WTC11 (cell line): ENCODE results near the gene GFOD1. TPM values are rescaled to one million over a fixed set of nuclear protein-coding genes. Genes with fewer than 3 reads are reported as not detected.

Experiments
- ATAC-seq: fragments of 200-7000 bp; cut with Tn5 transposase; 2 replicates; pipeline ENCODE4 v1.10.0; 2021; ENCODE audit warnings: mild to moderate bottlenecking, moderate library complexity
- CTCF ChIA-PET: fragments of 300-600 bp; sonication (Branson Sonifier 250); formaldehyde crosslinking; loops from one replicate; lab custom pipeline; 2021; ENCODE audit warnings: antibody characterized with exemption; lab: Charles Lee
- POLR2A ChIA-PET: fragments of 350-600 bp; sonication (Branson Sonifier 250); formaldehyde crosslinking; loops from one replicate; lab custom pipeline; 2021; ENCODE audit warnings: antibody characterized with exemption; lab: Charles Lee
- DNase-seq: peaks from one replicate; pipeline ENCODE4 v3.0.0; 2021; ENCODE audit warnings: low spot score
- H3K27ac Mint-ChIP-seq: 2 replicates; pipeline ENCODE4 v1.8.0; 2021; ENCODE audit warnings: mixed read lengths
- H3K27me3 Mint-ChIP-seq: 2 replicates; pipeline ENCODE4 v1.8.0; 2021; ENCODE audit warnings: low read depth, mild to moderate bottlenecking, moderate library complexity, mixed read lengths
- H3K36me3 Mint-ChIP-seq: 2 replicates; pipeline ENCODE4 v1.8.0; 2021; ENCODE audit warnings: mixed read lengths
- H3K4me1 Mint-ChIP-seq: 2 replicates; pipeline ENCODE4 v1.8.0; 2022; ENCODE audit warnings: mixed read lengths
- H3K4me3 Mint-ChIP-seq: 2 replicates; pipeline ENCODE4 v1.8.0; 2021; ENCODE audit warnings: mild to moderate bottlenecking, moderate library complexity, mixed read lengths
- H3K9me3 Mint-ChIP-seq: 2 replicates; pipeline ENCODE4 v1.8.0; 2021; ENCODE audit warnings: mixed read lengths
- ATF1 ChIP-seq: sonication (generic); formaldehyde crosslinking; IDR thresholded peaks from 2 replicates; pipeline ENCODE4 v1.8.1; 2023; ENCODE audit warnings: mild to moderate bottlenecking, moderate library complexity, missing genetic modification reagents
- ATF3 ChIP-seq: sonication (generic); formaldehyde crosslinking; conservative IDR thresholded peaks from 2 replicates; pipeline ENCODE4 v1.8.1; 2022; ENCODE audit warnings: mild to moderate bottlenecking, missing genetic modification reagents
- ATF6 ChIP-seq: sonication (generic); formaldehyde crosslinking; IDR thresholded peaks from 2 replicates; pipeline ENCODE4 v1.8.1; 2023; ENCODE audit warnings: mild to moderate bottlenecking, missing genetic modification reagents
- CTCF ChIP-seq: fragments of 200-600 bp; IDR thresholded peaks from 2 replicates; pipeline ENCODE4 v1.8.0; 2022; ENCODE audit warnings: antibody characterized with exemption
- ESRRA ChIP-seq: sonication (generic); formaldehyde crosslinking; IDR thresholded peaks from 2 replicates; pipeline ENCODE4 v1.8.1; 2022; ENCODE audit warnings: mild to moderate bottlenecking, missing genetic modification reagents, borderline replicate concordance
- ETV6 ChIP-seq: sonication (generic); formaldehyde crosslinking; IDR thresholded peaks from 2 replicates; pipeline ENCODE4 v1.8.1; 2022; ENCODE audit warnings: mild to moderate bottlenecking, missing genetic modification reagents
- FOXP1 ChIP-seq: sonication (generic); formaldehyde crosslinking; IDR thresholded peaks from 2 replicates; pipeline ENCODE4 v1.8.0; 2022; ENCODE audit warnings: missing genetic modification reagents, mild to moderate bottlenecking, moderate library complexity, borderline replicate concordance
- IRF1 ChIP-seq: sonication (generic); formaldehyde crosslinking; IDR thresholded peaks from 2 replicates; pipeline ENCODE4 v1.8.0; 2023; ENCODE audit warnings: missing genetic modification reagents
- JUN ChIP-seq: sonication (generic); formaldehyde crosslinking; IDR thresholded peaks from 2 replicates; pipeline ENCODE4 v1.8.0; 2023; ENCODE audit warnings: mild to moderate bottlenecking, missing genetic modification reagents
- ZBTB21 ChIP-seq: sonication (generic); formaldehyde crosslinking; IDR thresholded peaks from 2 replicates; pipeline ENCODE4 v1.8.1; 2023; ENCODE audit warnings: mild to moderate bottlenecking, missing genetic modification reagents, borderline replicate concordance
- ZNF281 ChIP-seq: sonication (generic); formaldehyde crosslinking; IDR thresholded peaks from 2 replicates; pipeline ENCODE4 v1.8.0; 2023; ENCODE audit warnings: mild to moderate bottlenecking, missing genetic modification reagents
- total RNA-seq: library from RNA; stranded (reverse); gene quantifications from 3 replicates; pipeline ENCODE4 v1.2.3, GENCODE V29; 2021
- TF ChIP-seq, protein P1 (sequence below): sonication (generic); formaldehyde crosslinking; IDR thresholded peaks from 2 replicates; pipeline ENCODE4 v1.8.1; 2022; ENCODE audit warnings: mild to moderate bottlenecking, moderate library complexity, missing genetic modification reagents
- TF ChIP-seq, protein P2 (sequence below): sonication (generic); formaldehyde crosslinking; IDR thresholded peaks from 2 replicates; pipeline ENCODE4 v1.8.1; 2023; ENCODE audit warnings: mild to moderate bottlenecking, moderate library complexity, missing genetic modification reagents
- TF ChIP-seq, protein P3 (sequence below): fragments of 250-450 bp; sonication (Bioruptor Pico); IDR thresholded peaks from 2 replicates; pipeline ENCODE4 v1.9.0; 2021; ENCODE audit warnings: moderate library complexity, mild to moderate bottlenecking, inconsistent platforms, borderline replicate concordance
- TF ChIP-seq, protein P4 (sequence below): sonication (generic); formaldehyde crosslinking; IDR thresholded peaks from 2 replicates; pipeline ENCODE4 v1.8.1; 2023; ENCODE audit warnings: mild to moderate bottlenecking, missing genetic modification reagents, borderline replicate concordance

GFOD1 gene
- total RNA-seq, 1 experiment from 2014 or later: 8.5 TPM

- TF ChIP-seq ATF6 (CRISPR knock-in tag) (no peak), JUN (no peak), ESRRA (CRISPR knock-in tag) (no peak), ATF3 (CRISPR knock-in tag) (no peak), IRF1 (CRISPR knock-in tag) (no peak), ETV6 (CRISPR knock-in tag) (no peak), ATF1 (CRISPR knock-in tag) (no peak)
- TF ChIP-seq, protein P1, sequence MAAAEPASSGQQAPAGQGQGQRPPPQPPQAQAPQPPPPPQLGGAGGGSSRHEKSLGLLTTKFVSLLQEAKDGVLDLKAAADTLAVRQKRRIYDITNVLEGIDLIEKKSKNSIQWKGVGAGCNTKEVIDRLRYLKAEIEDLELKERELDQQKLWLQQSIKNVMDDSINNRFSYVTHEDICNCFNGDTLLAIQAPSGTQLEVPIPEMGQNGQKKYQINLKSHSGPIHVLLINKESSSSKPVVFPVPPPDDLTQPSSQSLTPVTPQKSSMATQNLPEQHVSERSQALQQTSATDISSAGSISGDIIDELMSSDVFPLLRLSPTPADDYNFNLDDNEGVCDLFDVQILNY (CRISPR knock-in tag): no peak
- TF ChIP-seq, protein P2, sequence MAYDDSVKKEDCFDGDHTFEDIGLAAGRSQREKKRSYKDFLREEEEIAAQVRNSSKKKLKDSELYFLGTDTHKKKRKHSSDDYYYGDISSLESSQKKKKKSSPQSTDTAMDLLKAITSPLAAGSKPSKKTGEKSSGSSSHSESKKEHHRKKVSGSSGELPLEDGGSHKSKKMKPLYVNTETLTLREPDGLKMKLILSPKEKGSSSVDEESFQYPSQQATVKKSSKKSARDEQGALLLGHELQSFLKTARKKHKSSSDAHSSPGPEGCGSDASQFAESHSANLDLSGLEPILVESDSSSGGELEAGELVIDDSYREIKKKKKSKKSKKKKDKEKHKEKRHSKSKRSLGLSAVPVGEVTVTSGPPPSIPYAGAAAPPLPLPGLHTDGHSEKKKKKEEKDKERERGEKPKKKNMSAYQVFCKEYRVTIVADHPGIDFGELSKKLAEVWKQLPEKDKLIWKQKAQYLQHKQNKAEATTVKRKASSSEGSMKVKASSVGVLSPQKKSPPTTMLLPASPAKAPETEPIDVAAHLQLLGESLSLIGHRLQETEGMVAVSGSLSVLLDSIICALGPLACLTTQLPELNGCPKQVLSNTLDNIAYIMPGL (CRISPR knock-in tag): no peak
These were observed 15.3 kb downstream of the GFOD1 start (continued) for GRCh38 chr6:13472099-13472498.

DNA sequence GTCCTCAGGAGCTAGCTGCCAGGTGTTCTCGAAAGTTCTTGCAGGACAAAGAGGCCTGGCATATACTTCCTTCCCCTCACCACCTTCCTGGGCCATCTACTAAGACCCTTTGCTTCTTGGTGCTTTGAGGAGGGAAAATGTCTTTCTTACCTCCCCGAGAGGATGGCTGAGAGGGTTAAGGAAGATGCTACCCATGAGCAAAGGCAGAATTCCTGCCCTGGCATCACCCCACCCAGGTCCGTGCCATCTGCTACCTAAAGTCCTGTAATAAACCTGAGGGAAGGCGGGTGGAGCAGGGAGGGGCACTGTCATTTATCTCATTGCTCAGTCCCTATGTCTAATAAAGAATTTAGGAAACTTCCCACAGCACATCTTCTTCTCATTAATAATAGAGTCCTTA lies 16.2 kb downstream of the GFOD1 start:
- no peaks in the 10 kb centered on the region for H3K27me3 Mint-ChIP-seq
- H3K4me3 Mint-ChIP-seq: no peak overlapping the region
- H3K27ac Mint-ChIP-seq: no peak overlapping the region
- ATAC-seq (no peak), DNase-seq (no peak)
- H3K9me3 Mint-ChIP-seq: peaks cover 4% of the 10 kb centered on the region
- ChIA-PET CTCF (no interaction called here), POLR2A (interaction anchor here (0.9 kb wide), 1 partner anchor 104 kb away, joined by 3 read pairs; the partner anchor contains the start of gene SIRT5)
- H3K36me3 Mint-ChIP-seq: peaks cover 10% of the 10 kb centered on the region; the same call in 1 of the 2 replicates
- H3K4me1 Mint-ChIP-seq: peaks cover 24% of the 10 kb centered on the region
- TF ChIP-seq, protein P3, sequence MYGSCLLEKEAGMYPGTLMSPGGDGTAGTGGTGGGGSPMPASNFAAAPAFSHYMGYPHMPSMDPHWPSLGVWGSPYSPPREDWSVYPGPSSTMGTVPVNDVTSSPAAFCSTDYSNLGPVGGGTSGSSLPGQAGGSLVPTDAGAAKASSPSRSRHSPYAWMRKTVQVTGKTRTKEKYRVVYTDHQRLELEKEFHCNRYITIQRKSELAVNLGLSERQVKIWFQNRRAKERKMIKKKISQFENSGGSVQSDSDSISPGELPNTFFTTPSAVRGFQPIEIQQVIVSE (CRISPR knock-in tag): no peak
- TF ChIP-seq, protein P4, sequence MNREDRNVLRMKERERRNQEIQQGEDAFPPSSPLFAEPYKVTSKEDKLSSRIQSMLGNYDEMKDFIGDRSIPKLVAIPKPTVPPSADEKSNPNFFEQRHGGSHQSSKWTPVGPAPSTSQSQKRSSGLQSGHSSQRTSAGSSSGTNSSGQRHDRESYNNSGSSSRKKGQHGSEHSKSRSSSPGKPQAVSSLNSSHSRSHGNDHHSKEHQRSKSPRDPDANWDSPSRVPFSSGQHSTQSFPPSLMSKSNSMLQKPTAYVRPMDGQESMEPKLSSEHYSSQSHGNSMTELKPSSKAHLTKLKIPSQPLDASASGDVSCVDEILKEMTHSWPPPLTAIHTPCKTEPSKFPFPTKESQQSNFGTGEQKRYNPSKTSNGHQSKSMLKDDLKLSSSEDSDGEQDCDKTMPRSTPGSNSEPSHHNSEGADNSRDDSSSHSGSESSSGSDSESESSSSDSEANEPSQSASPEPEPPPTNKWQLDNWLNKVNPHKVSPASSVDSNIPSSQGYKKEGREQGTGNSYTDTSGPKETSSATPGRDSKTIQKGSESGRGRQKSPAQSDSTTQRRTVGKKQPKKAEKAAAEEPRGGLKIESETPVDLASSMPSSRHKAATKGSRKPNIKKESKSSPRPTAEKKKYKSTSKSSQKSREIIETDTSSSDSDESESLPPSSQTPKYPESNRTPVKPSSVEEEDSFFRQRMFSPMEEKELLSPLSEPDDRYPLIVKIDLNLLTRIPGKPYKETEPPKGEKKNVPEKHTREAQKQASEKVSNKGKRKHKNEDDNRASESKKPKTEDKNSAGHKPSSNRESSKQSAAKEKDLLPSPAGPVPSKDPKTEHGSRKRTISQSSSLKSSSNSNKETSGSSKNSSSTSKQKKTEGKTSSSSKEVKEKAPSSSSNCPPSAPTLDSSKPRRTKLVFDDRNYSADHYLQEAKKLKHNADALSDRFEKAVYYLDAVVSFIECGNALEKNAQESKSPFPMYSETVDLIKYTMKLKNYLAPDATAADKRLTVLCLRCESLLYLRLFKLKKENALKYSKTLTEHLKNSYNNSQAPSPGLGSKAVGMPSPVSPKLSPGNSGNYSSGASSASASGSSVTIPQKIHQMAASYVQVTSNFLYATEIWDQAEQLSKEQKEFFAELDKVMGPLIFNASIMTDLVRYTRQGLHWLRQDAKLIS (CRISPR knock-in tag): no peak
- TF ChIP-seq ZNF281 (CRISPR knock-in tag): no peak
- no peak for TF ChIP-seq JUN
- TF ChIP-seq CTCF: no peak
- no peak for TF ChIP-seq FOXP1 (CRISPR knock-in tag)
- no peak for TF ChIP-seq ZBTB21
- TF ChIP-seq ATF6 (CRISPR knock-in tag): no peak
- TF ChIP-seq ETV6 (CRISPR knock-in tag): no peak
